K562 (cell line): ENCODE data around the gene SMG5. TPM values are rescaled to one million over a fixed set of nuclear protein-coding genes. Genes with fewer than 3 reads are reported as not detected.
A peak's percentile ranks its signal among the peaks of the same experiment; 100 is the strongest.

Source experiments
- DEAF1 ChIP-seq: fragments of 450-650 bp; formaldehyde crosslinking; IDR thresholded peaks from 2 replicates; pipeline ENCODE4 v1.4.0; 2020; ENCODE audit warnings: mild to moderate bottlenecking, moderate library complexity
- E2F5 ChIP-seq: sonication (generic); formaldehyde crosslinking; IDR thresholded peaks from 2 replicates; pipeline ENCODE4 v1.8.0; 2022; ENCODE audit warnings: mild to moderate bottlenecking, missing genetic modification reagents
- EGR1 ChIP-seq: fragments of 450-650 bp; conservative IDR thresholded peaks from 2 replicates; pipeline ENCODE4 v1.6.1; 2017; ENCODE audit warnings: mild to moderate bottlenecking
- ESRRA ChIP-seq: fragments of 450-650 bp; IDR thresholded peaks from 2 replicates; pipeline ENCODE4 v1.6.1; 2014; ENCODE audit warnings: low read depth, mild to moderate bottlenecking, moderate library complexity, borderline replicate concordance
- IRF2 ChIP-seq: sonication (generic); formaldehyde crosslinking; IDR thresholded peaks from 2 replicates; pipeline ENCODE4 v1.8.1; 2022; ENCODE audit warnings: mild to moderate bottlenecking, missing genetic modification reagents
- NEUROD1 ChIP-seq: fragments of 150-350 bp; IDR thresholded peaks from 2 replicates; pipeline ENCODE4 v1.6.1; 2014; ENCODE audit warnings: borderline replicate concordance, low read length, low read depth; ENCODE audit not compliant: partially characterized antibody
- NFYB ChIP-seq: IDR thresholded peaks from 2 replicates; pipeline ENCODE4 v1.6.1; 2011; ENCODE audit warnings: mild to moderate bottlenecking, moderate library complexity; ENCODE audit not compliant: insufficient read length; ENCODE audit errors: extremely low read depth
- NR1H2 ChIP-seq: sonication (generic); formaldehyde crosslinking; IDR thresholded peaks from 2 replicates; pipeline ENCODE4 v1.4.0; 2020; ENCODE audit warnings: mild to moderate bottlenecking, missing genetic modification reagents
- PBX2 ChIP-seq, 2 experiments: IDR thresholded peaks in 1 of 2; conservative IDR thresholded peaks in 1 of 2; 2 replicates each; pipeline ENCODE4 v1.6.1; 2016; ENCODE audit warnings: low read depth in 2 of 2, mild to moderate bottlenecking in 1 of 2, missing compliant biosample characterization in 1 of 2, missing genetic modification characterization in 1 of 2, moderate library complexity in 1 of 2
- PHF20 ChIP-seq: fragments of 450-650 bp; IDR thresholded peaks from 2 replicates; pipeline ENCODE4 v1.6.1; 2018; ENCODE audit not compliant: partially characterized antibody
- PHF21A ChIP-seq: fragments of 450-650 bp; IDR thresholded peaks from 2 replicates; pipeline ENCODE4 v1.6.1; 2017; ENCODE audit warnings: low read depth, borderline replicate concordance
- YY1 ChIP-seq, 3 experiments: IDR thresholded peaks; 2 replicates each; pipeline ENCODE4 v1.6.1; 2011; ENCODE audit warnings: low read length in 2 of 3, mild to moderate bottlenecking in 2 of 3, moderate library complexity in 2 of 3, borderline replicate concordance in 1 of 3, control low read depth in 1 of 3, low read depth in 1 of 3; ENCODE audit not compliant: insufficient read depth in 3 of 3, insufficient replicate concordance in 2 of 3, control insufficient read depth in 1 of 3, insufficient read length in 1 of 3; ENCODE audit errors: extremely low read depth in 1 of 3
- ZBTB7A ChIP-seq: IDR thresholded peaks from 2 replicates; pipeline ENCODE4 v1.6.1; 2011; ENCODE audit warnings: low read depth, mild to moderate bottlenecking, low read length, moderate library complexity, borderline replicate concordance; ENCODE audit not compliant: control insufficient read depth
- ZNF280A ChIP-seq: fragments of 450-650 bp; IDR thresholded peaks from 2 replicates; pipeline ENCODE4 v1.6.1; 2018; ENCODE audit warnings: mild to moderate bottlenecking, low read depth; ENCODE audit not compliant: partially characterized antibody
- ZNF507 ChIP-seq: conservative IDR thresholded peaks from 2 replicates; pipeline ENCODE4 v1.6.1; 2017; ENCODE audit warnings: missing genetic modification characterization, missing compliant biosample characterization
- polyA plus RNA-seq, 8 experiments: library from polyadenylated mRNA; depleted of rRNA in 4 of 8; stranded (reverse) in 5 of 8; unstranded in 3 of 8; fragments of >200 nt; fragmentation: Nextera tagmentation in 2 of 8; fragmentation: Illumina TruSeq in 1 of 8; extraction: Ambion mirVana in 2 of 8; extraction: Trizol in 1 of 8; gene quantifications; 2 replicates each; pipeline versions ENCODE4 v1.2.1 to v1.2.3, GENCODE V29; 2011 to 2014; ENCODE audit warnings: inconsistent platforms in 1 of 8, missing spikeins in 1 of 8
- total RNA-seq, 7 experiments: library from RNA; depleted of rRNA in 6 of 7; stranded (reverse); fragments of >200 nt in 6 of 7; fragmentation: Illumina TruSeq in 2 of 7; extraction: Trizol in 2 of 7; gene quantifications; 2 replicates each; pipeline versions ENCODE4 v1.2.1 to v1.2.3, GENCODE V29; 2011 to 2021; ENCODE audit warnings: low replicate concordance in 1 of 7
- TF ChIP-seq, protein P1 (sequence below): fragments of 250-450 bp; sonication (Bioruptor Pico); IDR thresholded peaks from 2 replicates; pipeline ENCODE4 v1.5.0; 2021

SMG5 gene
- total and polyA plus RNA-seq, 9 of the 15 experiments (the other 6 are each of a cell fraction or from before 2014, with no cell fraction given), result 1.4 to 85.9 (median 53.0) TPM

DNA sequence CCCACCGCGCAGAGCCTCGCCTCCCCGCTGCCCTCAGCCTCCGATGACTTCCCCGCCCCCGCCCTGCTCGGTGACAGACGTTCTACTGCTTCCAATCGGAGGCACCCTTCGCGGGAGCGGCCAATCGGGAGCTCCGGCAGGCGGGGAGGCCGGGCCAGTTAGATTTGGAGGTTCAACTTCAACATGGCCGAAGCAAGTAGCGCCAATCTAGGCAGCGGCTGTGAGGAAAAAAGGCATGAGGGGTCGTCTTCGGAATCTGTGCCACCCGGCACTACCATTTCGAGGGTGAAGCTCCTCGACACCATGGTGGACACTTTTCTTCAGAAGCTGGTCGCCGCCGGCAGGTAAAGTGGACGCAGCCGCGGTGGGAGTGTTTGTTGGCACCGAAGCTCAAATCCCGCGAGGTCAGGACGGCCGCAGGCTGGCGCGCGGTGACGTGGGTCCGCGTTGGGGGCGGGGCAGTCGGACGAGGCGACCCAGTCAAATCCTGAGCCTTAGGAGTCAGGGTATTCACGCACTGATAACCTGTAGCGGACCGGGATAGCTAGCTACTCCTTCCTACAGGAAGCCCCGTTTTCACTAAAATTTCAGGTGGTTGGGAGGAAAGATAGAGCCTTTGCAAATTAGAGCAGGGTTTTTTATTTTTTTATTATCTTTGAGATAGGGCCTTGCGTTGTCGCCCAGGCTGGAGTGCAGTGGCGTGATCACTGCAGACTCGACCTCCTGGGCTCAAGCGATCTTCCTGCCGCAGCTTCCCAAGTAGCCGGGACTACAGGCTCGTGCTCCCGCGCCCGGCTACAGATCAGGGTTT is 69.6 kb downstream of the SMG5 start, which contains the start of gene PMF1 (continued):
- TF ChIP-seq NR1H2 (CRISPR knock-in tag), result 0 out of 2 replicates have a peak, but pooled peaks have one; percentile 33
- TF ChIP-seq IRF2 (CRISPR knock-in tag), result no peak
- peak; percentile 94 for TF ChIP-seq NEUROD1
- TF ChIP-seq ZNF280A, result no peak
- TF ChIP-seq PHF20, result peak; percentile 86
- peak; percentile 66; the same call in 1 of the 2 replicates for TF ChIP-seq ESRRA
- TF ChIP-seq, protein P1, sequence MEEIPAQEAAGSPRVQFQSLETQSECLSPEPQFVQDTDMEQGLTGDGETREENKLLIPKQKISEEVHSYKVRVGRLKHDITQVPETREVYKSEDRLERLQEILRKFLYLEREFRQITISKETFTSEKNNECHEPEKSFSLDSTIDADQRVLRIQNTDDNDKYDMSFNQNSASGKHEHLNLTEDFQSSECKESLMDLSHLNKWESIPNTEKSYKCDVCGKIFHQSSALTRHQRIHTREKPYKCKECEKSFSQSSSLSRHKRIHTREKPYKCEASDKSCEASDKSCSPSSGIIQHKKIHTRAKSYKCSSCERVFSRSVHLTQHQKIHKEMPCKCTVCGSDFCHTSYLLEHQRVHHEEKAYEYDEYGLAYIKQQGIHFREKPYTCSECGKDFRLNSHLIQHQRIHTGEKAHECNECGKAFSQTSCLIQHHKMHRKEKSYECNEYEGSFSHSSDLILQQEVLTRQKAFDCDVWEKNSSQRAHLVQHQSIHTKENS (CRISPR knock-in tag), result no peak
- peak; percentile 75 for TF ChIP-seq PBX2 (CRISPR knock-in tag; IDR thresholded peaks at IDR 0.05; ENCODE audit: low read depth)
- TF ChIP-seq PBX2 (tag; conservative IDR thresholded peaks at IDR 0.05; ENCODE audit: low read depth), result peak; percentile 95
- peak; percentile 78 to 98 (median 93) for TF ChIP-seq YY1 (IDR thresholded peaks at IDR 0.05; ENCODE audit: borderline replicate concordance in 1 of 3, control insufficient read depth in 1 of 3, extremely low read depth in 1 of 3, insufficient read depth in 3 of 3, insufficient read length in 1 of 3, insufficient replicate concordance in 2 of 3, low read depth in 1 of 3, low read length in 2 of 3)
- no peak for TF ChIP-seq E2F5
- no peak for TF ChIP-seq ZNF507 (tag)
- peak; percentile 97 for TF ChIP-seq NFYB
- 0 out of 2 replicates have a peak, but pooled peaks have one; percentile 34 for TF ChIP-seq PHF21A
- 0 out of 2 replicates have a peak, but pooled peaks have one; percentile 22 for TF ChIP-seq DEAF1 (CRISPR knock-in tag)
- TF ChIP-seq ZBTB7A, result peak; percentile 54; the same call in 1 of the 2 replicates
- peak; percentile 94 for TF ChIP-seq EGR1
